ENCODE data around the gene C4orf50.

DNA sequence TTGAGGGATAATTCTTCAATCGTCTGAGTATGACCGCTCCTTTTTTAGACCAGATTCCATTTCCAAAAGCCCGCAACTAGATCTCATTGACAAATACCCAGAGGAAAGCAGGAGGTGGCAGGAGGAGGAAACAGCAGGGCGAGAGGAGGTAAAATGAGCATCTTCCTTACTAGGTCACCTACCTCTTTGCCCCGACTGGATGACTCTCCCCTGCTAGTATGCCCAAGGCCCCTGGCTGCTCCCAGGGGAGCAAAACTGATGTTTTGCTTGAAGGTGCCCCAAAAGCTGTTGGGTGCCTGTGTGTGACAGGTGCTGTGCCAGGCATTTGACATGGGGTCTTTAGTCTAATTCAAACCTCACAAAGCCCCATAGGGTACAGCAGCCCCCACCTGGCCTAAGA lies 48.9 kb downstream of the C4orf50 start:
- TF ChIP-seq EZH2 (IDR thresholded peaks at IDR 0.05; ENCODE audit: insufficient read depth, poor library complexity, severe bottlenecking) (no peak), EZH2phosphoT487 (IDR thresholded peaks at IDR 0.05; ENCODE audit: insufficient read depth, low read depth) (no peak)

Measured in GM23248 (cell line).